IPS DF 6.9 (cell line): ENCODE measurements around the gene RBM45.
"Not testable (repeated sequence)": the region's sequence is repeated elsewhere in the genome, so short reads cannot be mapped to it uniquely, and the experiment has no call there.

ENCODE experiments used
- DNase-seq: peaks from one replicate; pipeline ENCODE4 v3.0.0-alpha.2; 2013; ENCODE audit warnings: low read depth, low spot score
- H3K27ac ChIP-seq: one replicate; pipeline ENCODE4 v1.5.1; 2013; ENCODE audit warnings: low read length, control low read depth
- H3K27me3 ChIP-seq: 2 replicates; pipeline ENCODE4 v1.6.1; 2013; ENCODE audit warnings: mild to moderate bottlenecking, low read length; ENCODE audit not compliant: control insufficient read depth, insufficient read depth
- H3K36me3 ChIP-seq: 2 replicates; pipeline ENCODE4 v1.6.1; 2013; ENCODE audit warnings: low read length; ENCODE audit not compliant: control insufficient read depth, insufficient read depth
- H3K4me1 ChIP-seq: 2 replicates; pipeline ENCODE4 v1.6.1; 2013; ENCODE audit warnings: low read length; ENCODE audit not compliant: control insufficient read depth, insufficient read depth
- H3K4me3 ChIP-seq: 2 replicates; pipeline ENCODE4 v1.5.1; 2013; ENCODE audit warnings: mild to moderate bottlenecking, low read length
- H3K9me3 ChIP-seq: 2 replicates; pipeline ENCODE4 v1.6.1; 2013; ENCODE audit warnings: low read length, inconsistent platforms; ENCODE audit not compliant: control insufficient read depth, insufficient read depth
- WGBS: extraction: QIAGEN DNeasy Blood & Tissue Kit; methylation state at CpG from one replicate; pipeline ENCODE4 v1.1.7; 2013; ENCODE audit warnings: mixed read lengths, missing lambda C conversion rate; ENCODE audit not compliant: insufficient read length, insufficient coverage; 5-methylcytosine and 5-hydroxymethylcytosine counted together

The RBM45 gene

DNA sequence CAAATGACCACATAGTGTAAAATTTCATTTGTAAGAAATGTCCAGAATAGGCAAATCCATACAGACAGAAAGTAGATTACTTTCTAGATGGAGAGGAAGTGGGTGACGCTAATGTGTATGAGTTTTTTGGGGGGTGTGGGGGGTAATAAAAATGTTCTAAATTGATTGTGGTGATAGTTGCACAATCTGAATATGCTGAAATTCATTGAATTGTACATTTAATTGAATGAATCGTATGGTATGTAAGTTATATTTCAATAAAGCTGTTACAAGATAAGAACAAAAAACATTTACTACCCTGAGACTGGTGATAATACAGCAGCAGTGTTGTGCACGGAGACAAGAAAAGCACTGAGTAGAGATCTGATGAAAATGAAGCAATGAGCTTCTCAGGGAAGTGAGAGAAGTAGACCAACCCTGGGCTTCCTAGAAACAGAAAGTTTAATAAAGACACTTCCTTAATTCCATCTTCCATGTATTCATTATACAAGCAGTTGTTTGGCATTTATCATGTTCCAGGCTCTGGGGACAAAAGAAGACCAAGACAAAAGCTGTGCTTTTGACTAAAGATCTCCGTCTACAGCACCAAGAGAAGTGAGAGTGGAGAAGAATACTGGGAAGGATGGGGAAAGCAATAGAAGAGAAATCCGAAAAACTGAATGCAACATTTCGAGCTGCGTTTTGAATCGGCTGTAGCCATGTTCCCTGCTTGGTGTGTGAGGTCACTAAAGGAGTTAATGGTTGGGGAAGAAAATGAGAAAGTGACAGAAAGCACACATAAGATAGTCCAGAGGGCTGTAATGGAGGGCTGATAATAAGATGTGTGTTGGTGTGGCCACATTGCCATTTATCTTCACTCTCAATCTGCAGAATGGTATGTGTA, 37.9 kb upstream of the RBM45 start:
- H3K36me3 ChIP-seq: no peaks in the 10 kb centered on the region
- DNase-seq: no peak
- H3K4me3 ChIP-seq: no peak overlapping the region
- H3K27ac ChIP-seq: no peak overlapping the region
- H3K27me3 ChIP-seq: no peaks in the 10 kb centered on the region
- H3K4me1 ChIP-seq: no peaks in the 10 kb centered on the region
- no CpG with 5 or more reads among the region's 8 CpGs for WGBS
- no peaks in the 10 kb centered on the region for H3K9me3 ChIP-seq

DNA sequence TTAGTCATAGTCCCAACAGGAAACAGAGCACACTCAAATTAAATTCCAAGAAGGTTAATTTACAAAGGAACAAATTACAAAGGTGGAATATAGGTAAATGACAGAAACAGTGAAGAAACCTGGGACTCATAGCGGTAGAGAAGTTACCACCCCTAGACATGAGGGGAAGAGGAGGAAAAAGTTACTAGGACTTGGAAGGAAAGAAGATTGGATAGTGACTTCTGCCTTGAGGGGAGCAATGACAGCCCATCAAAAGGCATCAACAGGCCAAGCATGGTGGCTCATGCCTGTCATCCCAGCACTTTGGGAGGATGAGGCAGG, 37.3 kb upstream of the RBM45 start:
- no CpG with 5 or more reads among the region's 1 CpG for WGBS
- Histone ChIP-seq H3K27me3 (no peaks in the 10 kb centered on the region), H3K4me3 (no peak overlapping the region), H3K27ac (no peak overlapping the region), H3K4me1 (no peaks in the 10 kb centered on the region), H3K36me3 (no peaks in the 10 kb centered on the region), H3K9me3 (no peaks in the 10 kb centered on the region)
- DNase-seq: no peak

DNA sequence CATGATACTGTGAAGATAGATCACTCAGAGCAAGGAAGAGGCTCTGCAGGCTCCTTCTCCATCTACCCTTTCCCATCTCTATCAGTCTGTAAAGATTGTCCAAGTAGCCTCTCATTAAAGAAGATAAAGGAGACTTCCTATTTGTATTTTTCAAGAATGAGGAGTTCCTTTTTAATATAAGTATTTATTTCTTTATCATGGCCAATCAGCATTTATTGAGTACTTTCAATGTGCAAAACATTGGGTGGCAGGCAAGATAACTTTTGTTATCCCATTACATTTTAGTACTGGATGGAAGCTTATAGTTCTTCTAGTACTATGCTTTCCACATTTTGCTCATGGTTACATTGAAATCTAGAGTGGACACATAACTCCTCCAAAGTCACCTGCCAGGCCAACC, 36.1 kb upstream of the RBM45 start:
- H3K9me3 ChIP-seq: no peaks in the 10 kb centered on the region
- no peaks in the 10 kb centered on the region for H3K27me3 ChIP-seq
- no peaks in the 10 kb centered on the region for H3K36me3 ChIP-seq
- no peak for DNase-seq
- no peak overlapping the region for H3K4me3 ChIP-seq
- no peak overlapping the region for H3K27ac ChIP-seq
- no peaks in the 10 kb centered on the region for H3K4me1 ChIP-seq

DNA sequence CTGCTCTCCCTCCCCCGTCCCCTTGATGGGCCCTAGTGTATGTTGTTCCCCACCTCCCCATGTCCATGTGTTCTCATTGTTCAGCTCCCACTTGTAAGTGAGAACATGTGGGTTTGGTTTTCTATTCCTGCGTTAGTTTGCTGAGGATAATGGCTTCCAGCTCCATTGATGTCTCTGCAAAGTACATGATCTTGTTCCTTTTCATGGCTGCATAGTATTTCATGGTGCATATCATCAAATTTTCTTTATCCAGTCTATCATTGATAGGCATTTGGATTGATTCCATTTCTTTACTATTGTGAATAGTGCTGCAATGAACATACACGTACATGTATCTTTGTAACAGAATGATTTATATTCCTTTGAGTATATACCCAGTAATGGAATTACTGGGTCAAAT, 33.0 kb upstream of the RBM45 start:
- not testable (repeated sequence) for DNase-seq, H3K4me1 ChIP-seq, H3K27me3 ChIP-seq, H3K4me3 ChIP-seq, H3K36me3 ChIP-seq, H3K9me3 ChIP-seq, H3K27ac ChIP-seq
- no CpG with 5 or more reads among the region's 3 CpGs for WGBS

DNA sequence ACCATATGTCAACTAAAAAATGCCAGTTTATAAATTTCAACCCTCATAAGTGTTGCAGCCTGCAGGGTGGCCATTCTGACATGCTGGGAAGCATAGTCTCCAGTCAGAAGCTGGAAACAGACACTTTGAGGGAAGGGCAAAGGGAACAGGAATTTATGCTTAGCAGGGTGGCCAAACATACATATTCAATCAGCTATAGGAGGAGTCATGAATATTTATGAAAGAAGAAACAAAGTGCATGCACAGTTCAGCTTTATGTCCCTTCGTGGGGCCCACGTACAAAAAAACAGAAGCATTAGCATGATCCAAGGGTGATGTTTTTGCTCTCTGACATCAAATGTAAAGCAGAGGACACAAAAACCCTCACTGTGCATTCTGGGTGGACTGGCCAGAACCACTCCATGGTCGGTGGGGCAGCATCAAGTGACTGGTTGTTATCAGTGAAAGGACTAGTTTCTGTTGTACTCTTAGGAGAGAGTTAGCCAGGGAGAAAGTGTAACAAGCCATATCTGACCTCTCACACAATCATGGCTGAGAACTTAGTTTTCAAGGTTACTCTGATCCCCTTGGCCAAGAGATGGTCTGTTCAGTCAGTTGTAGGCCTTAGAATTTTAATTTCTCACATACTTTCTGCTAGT, 29.7 kb upstream of the RBM45 start:
- Histone ChIP-seq H3K4me3 (no peak overlapping the region), H3K27ac (no peak overlapping the region), H3K9me3 (no peaks in the 10 kb centered on the region), H3K27me3 (no peaks in the 10 kb centered on the region), H3K36me3 (no peaks in the 10 kb centered on the region), H3K4me1 (no peaks in the 10 kb centered on the region)
- no CpG with 5 or more reads among the region's 3 CpGs for WGBS
- no peak for DNase-seq

DNA sequence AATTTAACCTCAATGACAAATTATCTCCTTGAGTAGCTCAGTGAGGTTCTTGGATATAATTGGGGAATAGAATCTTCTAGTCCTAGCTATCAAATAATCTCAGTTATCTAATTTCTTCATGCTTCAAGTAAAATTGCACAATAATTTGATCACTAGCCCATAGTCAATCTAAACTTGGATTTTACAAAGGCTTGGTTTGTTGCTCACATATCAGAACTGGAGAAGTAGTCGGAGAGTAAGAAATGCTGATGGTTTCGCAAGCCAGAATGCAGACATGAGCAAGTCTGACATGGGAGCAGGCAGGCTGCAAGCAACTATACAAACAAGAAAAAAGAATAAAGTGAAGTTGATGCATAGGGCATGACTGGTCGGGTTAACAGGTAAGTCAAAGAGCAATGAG, 28.0 kb upstream of the RBM45 start:
- Histone ChIP-seq H3K27ac (no peak overlapping the region), H3K4me3 (no peak overlapping the region), H3K27me3 (no peaks in the 10 kb centered on the region), H3K36me3 (no peaks in the 10 kb centered on the region), H3K9me3 (no peaks in the 10 kb centered on the region), H3K4me1 (no peaks in the 10 kb centered on the region)
- DNase-seq: no peak
- WGBS: no CpG with 5 or more reads among the region's 3 CpGs

DNA sequence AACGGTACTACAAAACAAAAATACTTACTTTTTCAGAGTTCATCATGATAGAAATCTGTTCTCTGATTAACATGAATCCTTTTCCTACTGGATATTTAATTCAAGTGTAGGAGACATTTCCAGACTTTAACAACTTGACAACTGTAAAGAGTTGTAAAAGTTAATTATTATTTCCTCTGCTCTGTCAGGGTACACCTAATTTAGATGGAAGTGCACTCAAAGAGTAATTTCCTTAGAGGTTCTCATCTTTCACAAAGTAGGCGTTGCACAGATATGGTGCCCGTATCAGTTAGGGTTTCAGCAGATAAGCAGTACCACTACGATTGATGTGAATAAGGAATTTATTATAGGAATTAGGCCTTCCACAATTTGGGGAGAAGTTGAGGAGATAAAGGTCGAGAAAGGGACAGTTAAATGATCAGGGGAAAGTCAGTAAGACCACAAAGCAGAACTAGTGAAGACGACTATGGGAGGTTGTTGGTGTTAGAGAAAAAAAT, 23.4 kb upstream of the RBM45 start:
- WGBS: no CpG with 5 or more reads among the region's 6 CpGs
- H3K4me1 ChIP-seq: no peaks in the 10 kb centered on the region
- H3K9me3 ChIP-seq: no peaks in the 10 kb centered on the region
- H3K27ac ChIP-seq: no peak overlapping the region
- H3K36me3 ChIP-seq: no peaks in the 10 kb centered on the region
- H3K27me3 ChIP-seq: no peaks in the 10 kb centered on the region
- H3K4me3 ChIP-seq: no peak overlapping the region
- no peak for DNase-seq

DNA sequence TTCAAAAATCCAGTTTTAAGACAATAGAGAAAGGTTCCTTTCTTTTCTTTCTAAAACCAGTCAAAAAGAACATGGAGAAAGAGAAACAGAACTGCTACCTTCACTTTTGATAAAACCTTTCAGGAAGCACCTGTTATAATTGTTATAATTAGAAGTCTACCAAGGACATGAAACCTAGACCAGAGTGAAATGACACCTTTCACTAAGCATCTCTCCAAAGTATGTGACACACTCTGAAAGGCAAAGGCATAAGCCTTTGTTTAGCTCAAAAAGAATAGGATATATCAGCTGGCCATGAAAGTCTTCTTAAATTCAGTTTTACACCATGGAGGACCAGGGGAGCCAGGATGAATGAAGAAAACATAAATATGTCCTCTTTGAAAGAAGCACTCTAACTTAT, 18.8 kb upstream of the RBM45 start:
- Histone ChIP-seq H3K4me3 (no peak overlapping the region), H3K36me3 (no peaks in the 10 kb centered on the region), H3K9me3 (no peaks in the 10 kb centered on the region), H3K4me1 (no peaks in the 10 kb centered on the region), H3K27me3 (no peaks in the 10 kb centered on the region), H3K27ac (no peak overlapping the region)
- no peak for DNase-seq

DNA sequence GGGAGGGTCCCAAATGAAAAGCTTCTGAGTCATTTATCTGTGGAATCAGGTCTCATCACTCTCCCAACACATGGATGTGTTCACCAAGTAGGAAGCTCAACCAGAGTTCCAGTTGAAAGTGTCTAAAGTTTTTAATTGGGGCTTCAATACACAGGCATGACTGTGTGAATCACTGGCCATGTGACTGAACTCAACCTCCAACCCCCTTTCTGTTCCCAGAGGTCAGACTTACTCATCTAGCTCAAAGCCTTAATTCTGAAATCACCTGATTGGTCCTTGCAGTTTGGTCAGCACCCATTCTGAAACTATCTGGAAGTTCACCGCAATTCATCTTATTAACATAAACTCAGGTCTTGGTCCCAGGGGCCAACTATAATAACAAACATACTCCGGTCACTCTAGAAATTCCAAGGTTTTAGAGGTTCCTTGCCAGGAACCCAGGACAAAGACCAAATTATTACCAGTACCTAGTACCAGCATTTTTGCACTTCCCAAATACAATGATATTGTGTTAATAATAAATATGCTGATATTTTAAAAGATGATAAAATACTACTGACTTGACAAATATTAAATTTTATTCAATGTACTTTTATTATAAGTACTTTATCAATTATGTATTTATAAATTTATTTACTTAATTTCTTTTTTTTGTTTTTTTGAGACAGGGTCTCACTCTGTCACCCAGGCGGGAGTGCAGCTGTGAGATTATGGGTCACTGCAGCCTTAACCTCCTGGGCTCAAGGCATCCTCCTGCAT, 10.7 kb upstream of the RBM45 start:
- DNase-seq: no peak
- no peak overlapping the region for H3K4me3 ChIP-seq
- no peaks in the 10 kb centered on the region for H3K27me3 ChIP-seq
- H3K36me3 ChIP-seq: no peaks in the 10 kb centered on the region
- H3K9me3 ChIP-seq: no peaks in the 10 kb centered on the region
- no peak overlapping the region for H3K27ac ChIP-seq
- no peaks in the 10 kb centered on the region for H3K4me1 ChIP-seq
- no CpG with 5 or more reads among the region's 3 CpGs for WGBS

DNA sequence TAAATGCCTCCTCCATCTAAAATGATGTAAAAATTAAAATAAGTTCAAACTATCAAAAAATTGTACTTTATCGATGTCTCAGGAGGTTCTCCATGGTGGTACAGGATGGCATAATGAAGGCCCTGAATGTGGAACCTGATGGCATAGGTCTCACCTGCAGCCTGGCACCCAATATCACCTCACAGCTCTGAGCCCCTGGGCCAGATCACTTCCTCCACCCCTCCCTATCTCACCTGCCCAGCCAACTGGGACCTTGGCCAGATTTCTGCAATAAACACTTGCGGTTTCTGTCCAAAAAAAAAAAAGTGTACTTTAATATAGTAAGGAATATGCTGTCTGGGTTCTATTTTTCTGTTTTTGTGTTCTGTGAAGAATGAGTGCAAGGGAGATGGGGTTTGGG, 6.7 kb upstream of the RBM45 start:
- Histone ChIP-seq H3K27me3 (no peaks in the 10 kb centered on the region), H3K36me3 (no peaks in the 10 kb centered on the region), H3K4me3 (no peak overlapping the region), H3K4me1 (no peaks in the 10 kb centered on the region; the same call in 1 of the 2 replicates), H3K27ac (no peak overlapping the region), H3K9me3 (no peaks in the 10 kb centered on the region)
- no CpG with 5 or more reads among the region's 2 CpGs for WGBS
- no peak for DNase-seq
